Measurements from ENCODE around the gene RBM43.

Gene RBM43

GRCh38 chr2:151269798-151270568 is 8.3 kb upstream of the RBM43 start:
- TF ChIP-seq TAF1 (IDR thresholded peaks at IDR 0.05; ENCODE audit: borderline replicate concordance, insufficient read depth, low read length) (no peak), POLR2AphosphoS5 (IDR thresholded peaks at IDR 0.05; ENCODE audit: low read depth, low read length) (no peak), FOXP2 (optimal IDR thresholded peaks at IDR 0.05; ENCODE audit: borderline replicate concordance, extremely low read depth, extremely low read length, insufficient read depth) (no peak), SIN3A (IDR thresholded peaks at IDR 0.05; ENCODE audit: borderline replicate concordance, insufficient read depth, low read length) (no peak), REST (IDR thresholded peaks at IDR 0.05; ENCODE audit: insufficient read depth in 1 of 2, low read depth in 2 of 2, low read length in 2 of 2) (no peak)

- no peak for TF ChIP-seq SIN3A (IDR thresholded peaks at IDR 0.05; ENCODE audit: borderline replicate concordance, insufficient read depth, low read length)
- TF ChIP-seq TAF1 (IDR thresholded peaks at IDR 0.05; ENCODE audit: borderline replicate concordance, insufficient read depth, low read length): no peak
- no peak for TF ChIP-seq REST (IDR thresholded peaks at IDR 0.05; ENCODE audit: insufficient read depth in 1 of 2, low read depth in 2 of 2, low read length in 2 of 2)
- TF ChIP-seq FOXP2 (optimal IDR thresholded peaks at IDR 0.05; ENCODE audit: borderline replicate concordance, extremely low read depth, extremely low read length, insufficient read depth): no peak
Observed at GRCh38 chr2:151268085-151268484, 6.4 kb upstream of the RBM43 start.

- TF ChIP-seq FOXP2 (optimal IDR thresholded peaks at IDR 0.05; ENCODE audit: borderline replicate concordance, extremely low read depth, extremely low read length, insufficient read depth) (no peak), SIN3A (IDR thresholded peaks at IDR 0.05; ENCODE audit: borderline replicate concordance, insufficient read depth, low read length) (no peak), TAF1 (IDR thresholded peaks at IDR 0.05; ENCODE audit: borderline replicate concordance, insufficient read depth, low read length) (no peak), REST (IDR thresholded peaks at IDR 0.05; ENCODE audit: insufficient read depth in 1 of 2, low read depth in 2 of 2, low read length in 2 of 2) (no peak), POLR2AphosphoS5 (IDR thresholded peaks at IDR 0.05; ENCODE audit: low read depth, low read length) (no peak)
Observed at GRCh38 chr2:151267537-151267936, 5.9 kb upstream of the RBM43 start.

GRCh38 chr2:151265991-151266390 is 4.3 kb upstream of the RBM43 start:
- TF ChIP-seq POLR2AphosphoS5 (IDR thresholded peaks at IDR 0.05; ENCODE audit: low read depth, low read length) (no peak), SIN3A (IDR thresholded peaks at IDR 0.05; ENCODE audit: borderline replicate concordance, insufficient read depth, low read length) (no peak), FOXP2 (optimal IDR thresholded peaks at IDR 0.05; ENCODE audit: borderline replicate concordance, extremely low read depth, extremely low read length, insufficient read depth) (no peak), REST (IDR thresholded peaks at IDR 0.05; ENCODE audit: insufficient read depth in 1 of 2, low read depth in 2 of 2, low read length in 2 of 2) (no peak)
